SK-N-SH (cell line): ENCODE data around the gene TPP2. TPM values are rescaled to one million over a fixed set of nuclear protein-coding genes. Genes with fewer than 3 reads are reported as not detected.
A peak's percentile ranks its signal among the peaks of the same experiment; 100 is the strongest.

Source experiments
- CTCF ChIA-PET: fragments of 300-600, 350-600 bp; formaldehyde crosslinking; extraction: SDS; loops from one replicate; lab custom pipeline; 2021; lab: Yijun Ruan, JAX
- POLR2A ChIA-PET: fragments of 350-600 bp; sonication (Branson Sonifier 250); formaldehyde crosslinking; extraction: SDS; loops from one replicate; lab custom pipeline; 2020; ENCODE audit warnings: antibody characterized with exemption, inconsistent platforms; lab: Yijun Ruan, JAX
- DNase-seq: peaks from one replicate; pipeline ENCODE4 v3.0.0; 2012
- H2AFZ ChIP-seq: fragments of 200-600 bp; sonication (generic); 2 replicates; pipeline ENCODE4 v1.8.1; 2016; ENCODE audit warnings: antibody characterized with exemption, mild to moderate bottlenecking, low read depth
- H3F3A ChIP-seq: fragments of 200-600 bp; sonication (generic); replicated peaks from 2 replicates; pipeline ENCODE3; 2016; ENCODE audit warnings: antibody characterized with exemption, mild to moderate bottlenecking; ENCODE audit not compliant: insufficient read depth
- H3K27ac ChIP-seq, 2 experiments: fragments of 200-500 bp in 1 of 2; fragments of 200-600 bp in 1 of 2; sonication (Bioruptor generic) in 1 of 2; sonication (generic), shearing (Covaris generic) in 1 of 2; 2 replicates each; pipeline versions ENCODE4 v1.5.1 to v1.6.1; 2014 to 2016; ENCODE audit warnings: low read depth in 2 of 2, inconsistent platforms in 1 of 2, low read length in 1 of 2, mild to moderate bottlenecking in 1 of 2, mixed read lengths in 1 of 2
- H3K27me3 ChIP-seq: fragments of 200-600 bp; sonication (generic), shearing (Covaris generic); 2 replicates; pipeline ENCODE4 v1.6.1; 2016; ENCODE audit warnings: mixed run types; ENCODE audit not compliant: insufficient read depth
- H3K36me3 ChIP-seq, 2 experiments: fragments of 200-500 bp in 1 of 2; fragments of 200-600 bp in 1 of 2; sonication (Bioruptor generic) in 1 of 2; sonication (generic) in 1 of 2; replicated peaks in 1 of 2; 2 replicates each; pipeline versions ENCODE3 to v1.5.1; 2014 to 2016; ENCODE audit warnings: low read length in 1 of 2, mild to moderate bottlenecking in 1 of 2; ENCODE audit not compliant: insufficient read depth in 2 of 2, control insufficient read depth in 1 of 2
- H3K4me1 ChIP-seq, 2 experiments: fragments of 200-500 bp in 1 of 2; fragments of 200-600 bp in 1 of 2; sonication (Bioruptor generic) in 1 of 2; sonication (generic), shearing (Covaris generic) in 1 of 2; 2 replicates each; pipeline versions ENCODE4 v1.5.1 to v1.6.1; 2014 to 2016; ENCODE audit warnings: low read depth in 1 of 2, low read length in 1 of 2, mixed run types in 1 of 2; ENCODE audit not compliant: insufficient read depth in 2 of 2, control insufficient read depth in 1 of 2
- H3K4me2 ChIP-seq: fragments of 200-600 bp; sonication (generic), shearing (Covaris generic); 2 replicates; pipeline ENCODE4 v1.6.1; 2017; ENCODE audit warnings: mixed run types
- H3K4me3 ChIP-seq, 2 experiments: fragments of 200-500 bp in 1 of 2; fragments of 200-600 bp in 1 of 2; sonication (Bioruptor generic) in 1 of 2; sonication (generic), shearing (Covaris generic) in 1 of 2; 2 replicates each; pipeline versions ENCODE4 v1.5.1 to v1.8.1; 2014 to 2016; ENCODE audit warnings: low read depth in 2 of 2, inconsistent platforms in 1 of 2, low read length in 1 of 2, mild to moderate bottlenecking in 1 of 2, mixed read lengths in 1 of 2, moderate library complexity in 1 of 2
- H3K79me2 ChIP-seq: fragments of 200-600 bp; sonication (generic); 2 replicates; pipeline ENCODE4 v1.8.1; 2017; ENCODE audit warnings: mild to moderate bottlenecking; ENCODE audit not compliant: insufficient read depth
- H3K9ac ChIP-seq: fragments of 200-600 bp; sonication (generic); 2 replicates; pipeline ENCODE4 v1.6.1; 2017; ENCODE audit warnings: mixed run types
- H3K9me2 ChIP-seq: fragments of 200-600 bp; sonication (generic); 2 replicates; pipeline ENCODE4 v1.6.1; 2017; ENCODE audit warnings: mixed run types
- H3K9me3 ChIP-seq: fragments of 200-600 bp; sonication (generic); 2 replicates; pipeline ENCODE4 v1.6.1; 2017; ENCODE audit warnings: mixed run types, mild to moderate bottlenecking, moderate library complexity
- H4K20me1 ChIP-seq: fragments of 200-600 bp; sonication (generic); 2 replicates; pipeline ENCODE4 v1.6.1; 2017; ENCODE audit warnings: mild to moderate bottlenecking, mixed run types; ENCODE audit not compliant: insufficient read depth
- TEAD4 ChIP-seq: IDR thresholded peaks from 2 replicates; pipeline ENCODE4 v1.4.0; 2012; ENCODE audit warnings: mild to moderate bottlenecking, borderline replicate concordance; ENCODE audit not compliant: insufficient read depth
- YY1 ChIP-seq: IDR thresholded peaks from 2 replicates; pipeline ENCODE4 v1.4.0; 2012; ENCODE audit warnings: low read depth, mild to moderate bottlenecking
- WGBS: methylation state at CpG from one replicate; pipeline ENCODE4 v1.1.6; 2017; ENCODE audit warnings: low lambda C conversion rate; 5-methylcytosine and 5-hydroxymethylcytosine counted together
- polyA plus RNA-seq, 3 experiments: library from polyadenylated mRNA; depleted of rRNA; stranded (reverse); fragments of >200 nt; gene quantifications; 2 replicates each; pipeline ENCODE4 v1.2.3, GENCODE V29; 2012
- TF ChIP-seq, protein P1 (sequence below): IDR thresholded peaks from 2 replicates; pipeline ENCODE4 v1.6.1; 2012; ENCODE audit warnings: mild to moderate bottlenecking, low read depth, low read length, moderate library complexity
- TF ChIP-seq, protein P2 (sequence below): IDR thresholded peaks from 2 replicates; pipeline ENCODE4; 2012
- TF ChIP-seq, protein P3 (sequence below): IDR thresholded peaks from 2 replicates; pipeline ENCODE4 v1.4.0; 2012; ENCODE audit warnings: low read depth
- TF ChIP-seq, protein P4 (sequence below): fragments of 150-350 bp; IDR thresholded peaks from 2 replicates; pipeline ENCODE4 v1.6.1; 2016; ENCODE audit warnings: mild to moderate bottlenecking, low read depth, low read length

The TPP2 gene
- polyA plus RNA-seq, 1 of the 3 experiments (the other 2 are of a cell fraction) = 8.3 TPM

DNA sequence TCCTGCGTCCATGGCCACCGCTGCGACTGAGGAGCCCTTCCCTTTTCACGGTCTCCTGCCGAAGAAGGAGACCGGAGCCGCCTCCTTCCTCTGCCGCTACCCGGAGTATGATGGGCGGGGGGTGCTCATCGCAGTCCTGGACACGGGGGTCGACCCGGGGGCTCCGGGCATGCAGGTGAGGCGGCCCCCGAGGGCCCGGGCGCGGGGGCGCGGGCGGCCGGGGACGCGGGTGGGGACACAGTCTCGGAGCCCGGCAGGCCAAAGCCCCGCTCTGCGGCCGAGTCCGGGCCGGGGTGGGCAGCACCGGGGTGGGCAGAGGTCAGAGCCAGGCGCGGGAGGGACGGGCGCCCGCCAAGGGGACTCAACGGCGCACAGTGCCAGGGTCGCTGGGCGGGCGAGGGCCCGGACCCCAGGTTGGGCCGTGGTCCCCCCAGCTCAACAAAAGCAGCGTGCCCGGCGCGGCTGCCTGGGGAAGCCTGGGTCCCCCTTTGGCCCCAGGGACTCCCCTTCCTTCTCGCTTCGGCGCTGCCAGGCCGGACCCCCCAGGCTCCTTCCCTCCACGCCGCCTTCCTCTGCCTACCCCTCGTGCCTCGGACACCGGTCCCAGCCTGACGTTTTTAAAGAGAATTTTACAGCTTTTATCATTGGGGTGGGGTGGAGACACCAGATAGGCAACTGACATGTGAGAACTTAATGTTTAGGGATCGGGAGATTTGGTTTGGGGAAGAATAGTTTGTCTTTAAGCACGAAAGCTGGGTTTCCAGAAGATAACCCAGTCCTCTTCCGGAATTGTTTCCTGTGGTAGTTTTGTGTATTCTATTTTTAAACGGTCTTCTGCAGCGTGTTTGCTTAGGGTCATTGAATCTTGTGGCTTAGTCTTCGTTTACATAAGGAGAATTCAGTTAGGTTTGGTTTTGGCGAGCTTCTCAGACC is 509 bp downstream of the TPP2 start (continued):
- TF ChIP-seq, protein P1, sequence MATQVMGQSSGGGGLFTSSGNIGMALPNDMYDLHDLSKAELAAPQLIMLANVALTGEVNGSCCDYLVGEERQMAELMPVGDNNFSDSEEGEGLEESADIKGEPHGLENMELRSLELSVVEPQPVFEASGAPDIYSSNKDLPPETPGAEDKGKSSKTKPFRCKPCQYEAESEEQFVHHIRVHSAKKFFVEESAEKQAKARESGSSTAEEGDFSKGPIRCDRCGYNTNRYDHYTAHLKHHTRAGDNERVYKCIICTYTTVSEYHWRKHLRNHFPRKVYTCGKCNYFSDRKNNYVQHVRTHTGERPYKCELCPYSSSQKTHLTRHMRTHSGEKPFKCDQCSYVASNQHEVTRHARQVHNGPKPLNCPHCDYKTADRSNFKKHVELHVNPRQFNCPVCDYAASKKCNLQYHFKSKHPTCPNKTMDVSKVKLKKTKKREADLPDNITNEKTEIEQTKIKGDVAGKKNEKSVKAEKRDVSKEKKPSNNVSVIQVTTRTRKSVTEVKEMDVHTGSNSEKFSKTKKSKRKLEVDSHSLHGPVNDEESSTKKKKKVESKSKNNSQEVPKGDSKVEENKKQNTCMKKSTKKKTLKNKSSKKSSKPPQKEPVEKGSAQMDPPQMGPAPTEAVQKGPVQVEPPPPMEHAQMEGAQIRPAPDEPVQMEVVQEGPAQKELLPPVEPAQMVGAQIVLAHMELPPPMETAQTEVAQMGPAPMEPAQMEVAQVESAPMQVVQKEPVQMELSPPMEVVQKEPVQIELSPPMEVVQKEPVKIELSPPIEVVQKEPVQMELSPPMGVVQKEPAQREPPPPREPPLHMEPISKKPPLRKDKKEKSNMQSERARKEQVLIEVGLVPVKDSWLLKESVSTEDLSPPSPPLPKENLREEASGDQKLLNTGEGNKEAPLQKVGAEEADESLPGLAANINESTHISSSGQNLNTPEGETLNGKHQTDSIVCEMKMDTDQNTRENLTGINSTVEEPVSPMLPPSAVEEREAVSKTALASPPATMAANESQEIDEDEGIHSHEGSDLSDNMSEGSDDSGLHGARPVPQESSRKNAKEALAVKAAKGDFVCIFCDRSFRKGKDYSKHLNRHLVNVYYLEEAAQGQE = no peak
- TF ChIP-seq, protein P2, sequence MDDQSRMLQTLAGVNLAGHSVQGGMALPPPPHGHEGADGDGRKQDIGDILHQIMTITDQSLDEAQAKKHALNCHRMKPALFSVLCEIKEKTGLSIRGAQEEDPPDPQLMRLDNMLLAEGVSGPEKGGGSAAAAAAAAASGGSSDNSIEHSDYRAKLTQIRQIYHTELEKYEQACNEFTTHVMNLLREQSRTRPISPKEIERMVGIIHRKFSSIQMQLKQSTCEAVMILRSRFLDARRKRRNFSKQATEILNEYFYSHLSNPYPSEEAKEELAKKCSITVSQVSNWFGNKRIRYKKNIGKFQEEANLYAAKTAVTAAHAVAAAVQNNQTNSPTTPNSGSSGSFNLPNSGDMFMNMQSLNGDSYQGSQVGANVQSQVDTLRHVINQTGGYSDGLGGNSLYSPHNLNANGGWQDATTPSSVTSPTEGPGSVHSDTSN = no peak

DNA sequence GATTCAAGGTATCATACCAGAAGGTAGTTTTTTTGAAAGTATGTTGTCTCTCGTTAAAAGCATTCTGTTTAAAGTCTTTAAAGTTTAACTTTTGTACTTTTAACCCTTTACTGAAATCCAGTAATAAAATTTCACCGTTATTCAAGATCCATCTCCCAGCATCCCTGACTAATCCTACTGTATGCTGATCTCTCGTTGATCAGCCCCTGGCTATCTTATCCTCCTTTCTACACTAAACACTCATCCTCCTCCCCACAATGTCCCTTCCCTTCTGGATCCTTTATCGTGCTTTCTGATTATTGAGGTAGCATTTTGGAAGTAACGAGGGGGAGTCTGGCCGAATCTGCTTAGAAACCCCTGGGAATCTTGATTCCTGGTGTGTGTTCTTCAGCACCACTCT is 1.3 kb downstream of the TPP2 start:
- peak overlapping the region; percentile 75; the same call in 1 of the 2 replicates for H2AFZ ChIP-seq
- H3K9me2 ChIP-seq = no peaks in the 10 kb centered on the region
- H3K36me3 ChIP-seq = peaks cover 3 to 11% of the 10 kb centered on the region in 2 experiments
- peak overlapping the region; percentile 82 to 96 for H3K4me3 ChIP-seq
- peaks cover 19% of the 10 kb centered on the region for H3F3A ChIP-seq
- ChIA-PET POLR2A (no interaction called here), CTCF (interaction anchor here (0.7 to 3.9 kb wide), 4 partner anchors 17 to 251 kb away, joined by 3 to 13 read pairs (median 7); no protein-coding TSS in a partner anchor)
- H4K20me1 ChIP-seq = peaks cover 23% of the 10 kb centered on the region
- H3K27me3 ChIP-seq = no peaks in the 10 kb centered on the region
- TF ChIP-seq, protein P3, sequence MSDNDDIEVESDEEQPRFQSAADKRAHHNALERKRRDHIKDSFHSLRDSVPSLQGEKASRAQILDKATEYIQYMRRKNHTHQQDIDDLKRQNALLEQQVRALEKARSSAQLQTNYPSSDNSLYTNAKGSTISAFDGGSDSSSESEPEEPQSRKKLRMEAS = no peak
- TF ChIP-seq, protein P4, sequence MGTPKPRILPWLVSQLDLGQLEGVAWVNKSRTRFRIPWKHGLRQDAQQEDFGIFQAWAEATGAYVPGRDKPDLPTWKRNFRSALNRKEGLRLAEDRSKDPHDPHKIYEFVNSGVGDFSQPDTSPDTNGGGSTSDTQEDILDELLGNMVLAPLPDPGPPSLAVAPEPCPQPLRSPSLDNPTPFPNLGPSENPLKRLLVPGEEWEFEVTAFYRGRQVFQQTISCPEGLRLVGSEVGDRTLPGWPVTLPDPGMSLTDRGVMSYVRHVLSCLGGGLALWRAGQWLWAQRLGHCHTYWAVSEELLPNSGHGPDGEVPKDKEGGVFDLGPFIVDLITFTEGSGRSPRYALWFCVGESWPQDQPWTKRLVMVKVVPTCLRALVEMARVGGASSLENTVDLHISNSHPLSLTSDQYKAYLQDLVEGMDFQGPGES = no peak
- TF ChIP-seq TEAD4 (no peak), YY1 (no peak)
- peaks cover 84% of the 10 kb centered on the region for H3K79me2 ChIP-seq
- DNase-seq = peak; percentile 16
- peak overlapping the region; percentile 95 for H3K4me2 ChIP-seq
- peak overlapping the region; percentile 98 for H3K9ac ChIP-seq
- H3K4me1 ChIP-seq = peaks cover 11 to 18% of the 10 kb centered on the region in 2 experiments; a peak in 2 of 4 replicates
- no peaks in the 10 kb centered on the region for H3K9me3 ChIP-seq
- WGBS = 7% methylated on average over 6 of the region's 6 CpGs
- H3K27ac ChIP-seq = peak overlapping the region in 1 of 2 experiments; percentile 94; a peak in 2 of 4 replicates
